Activated B cell treated with CpG ODN at 0.5 μM for 24 hours (primary cell): ENCODE data around the gene LRRC1. TPM values are rescaled to one million over a fixed set of nuclear protein-coding genes. Genes with fewer than 3 reads are reported as not detected.

Source experiments
- ATAC-seq: fragments of 200-7000 bp; cut with Tn5 transposase; one replicate; pipeline ENCODE4 v1.10.0; 2021; ENCODE audit warnings: low read depth, mild to moderate bottlenecking, moderate library complexity
- CTCF ChIA-PET: fragments of 350-600 bp; sonication (Branson Sonifier 250); formaldehyde crosslinking; loops from one replicate; lab custom pipeline; 2021; ENCODE audit warnings: antibody characterized with exemption; lab: Charles Lee
- POLR2A ChIA-PET: fragments of 350-600 bp; sonication (Branson Sonifier 250); formaldehyde crosslinking; loops from one replicate; lab custom pipeline; 2021; ENCODE audit warnings: antibody characterized with exemption; lab: Charles Lee
- DNase-seq: peaks from one replicate; pipeline ENCODE4 v3.0.0; 2022
- H3K27ac Mint-ChIP-seq: one replicate; pipeline ENCODE4 v1.8.0; 2020; ENCODE audit warnings: mixed read lengths
- H3K27me3 Mint-ChIP-seq: one replicate; pipeline ENCODE4 v1.8.0; 2021; ENCODE audit warnings: mixed read lengths
- H3K36me3 Mint-ChIP-seq: one replicate; pipeline ENCODE4 v1.8.0; 2021; ENCODE audit warnings: low read depth, mixed read lengths
- H3K4me1 Mint-ChIP-seq: one replicate; pipeline ENCODE4 v1.8.0; 2021; ENCODE audit warnings: mixed read lengths
- H3K4me3 Mint-ChIP-seq: one replicate; pipeline ENCODE4 v1.8.0; 2020; ENCODE audit warnings: mild to moderate bottlenecking, mixed read lengths
- H3K9me3 Mint-ChIP-seq: one replicate; pipeline ENCODE4 v1.8.0; 2020; ENCODE audit warnings: mixed read lengths
- intact Hi-C: fragments of 100-400 bp; cut with micrococcal nuclease; formaldehyde crosslinking; loops from one replicate; pipeline ENCODE4 v1.15.1; 2024
- total RNA-seq: library from RNA; stranded (reverse); gene quantifications from 2 replicates; pipeline ENCODE4 v1.2.3, GENCODE V29; 2022
- TF ChIP-seq, protein P1 (sequence below): fragments of 200-600 bp; IDR thresholded peaks from one replicate; pipeline ENCODE4 v1.8.0; 2022; ENCODE audit warnings: antibody characterized with exemption, mild to moderate bottlenecking

The LRRC1 gene
- total RNA-seq, 1 donor from 2014 or later: 4.7 TPM

- H3K9me3 Mint-ChIP-seq: no peaks in the 10 kb centered on the region
- CTCF ChIA-PET: no interaction called here
- intact Hi-C loops: no loop called here
- no peaks in the 10 kb centered on the region for H3K4me1 Mint-ChIP-seq
- no peak overlapping the region for H3K4me3 Mint-ChIP-seq
- POLR2A ChIA-PET: no interaction called here
- no peaks in the 10 kb centered on the region for H3K36me3 Mint-ChIP-seq
- TF ChIP-seq, protein P1, sequence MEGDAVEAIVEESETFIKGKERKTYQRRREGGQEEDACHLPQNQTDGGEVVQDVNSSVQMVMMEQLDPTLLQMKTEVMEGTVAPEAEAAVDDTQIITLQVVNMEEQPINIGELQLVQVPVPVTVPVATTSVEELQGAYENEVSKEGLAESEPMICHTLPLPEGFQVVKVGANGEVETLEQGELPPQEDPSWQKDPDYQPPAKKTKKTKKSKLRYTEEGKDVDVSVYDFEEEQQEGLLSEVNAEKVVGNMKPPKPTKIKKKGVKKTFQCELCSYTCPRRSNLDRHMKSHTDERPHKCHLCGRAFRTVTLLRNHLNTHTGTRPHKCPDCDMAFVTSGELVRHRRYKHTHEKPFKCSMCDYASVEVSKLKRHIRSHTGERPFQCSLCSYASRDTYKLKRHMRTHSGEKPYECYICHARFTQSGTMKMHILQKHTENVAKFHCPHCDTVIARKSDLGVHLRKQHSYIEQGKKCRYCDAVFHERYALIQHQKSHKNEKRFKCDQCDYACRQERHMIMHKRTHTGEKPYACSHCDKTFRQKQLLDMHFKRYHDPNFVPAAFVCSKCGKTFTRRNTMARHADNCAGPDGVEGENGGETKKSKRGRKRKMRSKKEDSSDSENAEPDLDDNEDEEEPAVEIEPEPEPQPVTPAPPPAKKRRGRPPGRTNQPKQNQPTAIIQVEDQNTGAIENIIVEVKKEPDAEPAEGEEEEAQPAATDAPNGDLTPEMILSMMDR: no peak
- no peak overlapping the region for H3K27ac Mint-ChIP-seq
- H3K27me3 Mint-ChIP-seq: peaks cover 2% of the 10 kb centered on the region
- ATAC-seq (no peak), DNase-seq (no peak)
These were observed 41.9 kb upstream of the LRRC1 start for GRCh38 chr6:53752856-53753255.

GRCh38 chr6:53754330-53754729 is 40.5 kb upstream of the LRRC1 start:
- POLR2A ChIA-PET: no interaction called here
- intact Hi-C loops: no loop called here
- TF ChIP-seq, protein P1: no peak

DNA sequence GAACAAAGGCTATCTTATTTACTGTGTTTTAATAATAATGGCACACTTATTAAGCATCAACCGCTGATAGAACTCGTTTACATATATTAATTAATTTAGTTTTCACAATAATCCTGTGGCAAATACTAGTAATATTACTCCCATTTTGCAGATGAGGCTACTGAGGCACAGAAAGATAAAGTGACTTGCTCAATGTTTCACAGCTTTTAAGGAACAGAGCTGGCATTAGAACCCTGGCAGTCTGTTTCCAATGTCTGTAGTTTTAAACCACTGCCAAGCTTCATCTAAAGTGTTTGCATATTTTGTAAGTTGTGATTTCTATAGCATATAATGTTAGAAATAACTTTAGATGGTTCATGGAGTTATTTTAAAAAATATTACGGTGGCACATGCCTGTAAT is 38.4 kb upstream of the LRRC1 start:
- Mint-ChIP-seq H3K9me3 (no peaks in the 10 kb centered on the region), H3K27me3 (peaks cover 2% of the 10 kb centered on the region), H3K27ac (no peak overlapping the region), H3K36me3 (no peaks in the 10 kb centered on the region), H3K4me3 (no peak overlapping the region), H3K4me1 (no peaks in the 10 kb centered on the region)
- intact Hi-C loops: no loop called here
- TF ChIP-seq, protein P1: no peak
- ChIA-PET POLR2A (no interaction called here), CTCF (no interaction called here)
- DNase-seq (no peak), ATAC-seq (no peak)

More at GRCh38 chr6:53754330-53754729, 40.5 kb upstream of the LRRC1 start:
- H3K9me3 Mint-ChIP-seq: no peaks in the 10 kb centered on the region
- H3K27ac Mint-ChIP-seq: no peak overlapping the region
- CTCF ChIA-PET: no interaction called here
- H3K4me1 Mint-ChIP-seq: no peaks in the 10 kb centered on the region
- ATAC-seq (no peak), DNase-seq (no peak)
- peaks cover 2% of the 10 kb centered on the region for H3K27me3 Mint-ChIP-seq
- no peak overlapping the region for H3K4me3 Mint-ChIP-seq
- H3K36me3 Mint-ChIP-seq: no peaks in the 10 kb centered on the region

- TF ChIP-seq, protein P1: no peak
- no peaks in the 10 kb centered on the region for H3K27me3 Mint-ChIP-seq
- DNase-seq (no peak), ATAC-seq (no peak)
- POLR2A ChIA-PET: no interaction called here
- intact Hi-C loops: no loop called here
- no peak overlapping the region for H3K27ac Mint-ChIP-seq
- H3K9me3 Mint-ChIP-seq: no peaks in the 10 kb centered on the region
- H3K36me3 Mint-ChIP-seq: no peaks in the 10 kb centered on the region
- H3K4me3 Mint-ChIP-seq: no peak overlapping the region
- H3K4me1 Mint-ChIP-seq: no peaks in the 10 kb centered on the region
- CTCF ChIA-PET: no interaction called here
These were observed 36.3 kb upstream of the LRRC1 start for GRCh38 chr6:53758496-53758895.

- ATAC-seq: no peak
- H3K27ac Mint-ChIP-seq: no peak overlapping the region
- H3K9me3 Mint-ChIP-seq: no peaks in the 10 kb centered on the region
- POLR2A ChIA-PET: no interaction called here
- intact Hi-C loops: no loop called here
- H3K4me1 Mint-ChIP-seq: no peaks in the 10 kb centered on the region
- CTCF ChIA-PET: no interaction called here
- TF ChIP-seq, protein P1: no peak
- no peak overlapping the region for H3K4me3 Mint-ChIP-seq
- DNase-seq: no peak
- no peaks in the 10 kb centered on the region for H3K36me3 Mint-ChIP-seq
- H3K27me3 Mint-ChIP-seq: no peaks in the 10 kb centered on the region
These were observed 33.8 kb upstream of the LRRC1 start for GRCh38 chr6:53761036-53761435.
